HL-60/S4 treated with phorbol 12-myristate 13-acetate at 8.2 ng/mL for 4 days and 3 days (cell line): ENCODE data around the gene G3BP1.
"Not testable (repeated sequence)": the region's sequence is repeated elsewhere in the genome, so short reads cannot be mapped to it uniquely, and the experiment has no call there.

ENCODE experiments used
- in situ Hi-C: fragments of 300-500 bp; cut with MboI; formaldehyde crosslinking; loops from 2 replicates; pipeline ENCODE4 v1.15.0; 2022; ENCODE audit warnings: low sequenced_read_pairs

Gene G3BP1

GRCh38 chr5:151771259-151772028 lies at the start of gene G3BP1:
TSS of gene G3BP1 (plus strand) at chr5:151771954. CDS start at chr5:151786621, 14,667 bp downstream.
- in situ Hi-C loops: no loop called here

DNA sequence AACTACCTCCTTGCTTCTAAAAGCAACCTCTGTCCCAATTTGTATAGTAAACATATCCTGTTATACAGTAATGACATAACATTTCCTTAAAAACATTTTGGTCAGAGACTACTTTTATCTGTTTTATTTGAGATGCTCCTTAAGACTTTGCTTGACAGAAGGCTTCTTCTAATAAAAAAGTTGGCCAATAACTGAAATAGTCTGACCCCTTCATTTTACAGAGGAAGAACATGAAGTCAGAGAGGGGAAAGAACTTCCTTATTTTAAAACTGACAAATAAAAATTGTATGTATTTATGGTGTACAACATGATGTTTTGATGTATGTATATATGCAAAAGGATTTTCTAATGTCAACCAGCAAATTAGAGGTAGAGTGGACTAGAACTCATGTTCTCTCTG lies 49.2 kb upstream of the G3BP1 start:
- in situ Hi-C loops: no loop called here

- in situ Hi-C loops: no loop called here
Observed at GRCh38 chr5:151724360-151724759, 47.4 kb upstream of the G3BP1 start.

- in situ Hi-C loops: not testable (repeated sequence)
Observed at GRCh38 chr5:151729597-151729996, 42.2 kb upstream of the G3BP1 start.

GRCh38 chr5:151730381-151730780 lies 41.4 kb upstream of the G3BP1 start:
- in situ Hi-C loops: no loop called here

DNA sequence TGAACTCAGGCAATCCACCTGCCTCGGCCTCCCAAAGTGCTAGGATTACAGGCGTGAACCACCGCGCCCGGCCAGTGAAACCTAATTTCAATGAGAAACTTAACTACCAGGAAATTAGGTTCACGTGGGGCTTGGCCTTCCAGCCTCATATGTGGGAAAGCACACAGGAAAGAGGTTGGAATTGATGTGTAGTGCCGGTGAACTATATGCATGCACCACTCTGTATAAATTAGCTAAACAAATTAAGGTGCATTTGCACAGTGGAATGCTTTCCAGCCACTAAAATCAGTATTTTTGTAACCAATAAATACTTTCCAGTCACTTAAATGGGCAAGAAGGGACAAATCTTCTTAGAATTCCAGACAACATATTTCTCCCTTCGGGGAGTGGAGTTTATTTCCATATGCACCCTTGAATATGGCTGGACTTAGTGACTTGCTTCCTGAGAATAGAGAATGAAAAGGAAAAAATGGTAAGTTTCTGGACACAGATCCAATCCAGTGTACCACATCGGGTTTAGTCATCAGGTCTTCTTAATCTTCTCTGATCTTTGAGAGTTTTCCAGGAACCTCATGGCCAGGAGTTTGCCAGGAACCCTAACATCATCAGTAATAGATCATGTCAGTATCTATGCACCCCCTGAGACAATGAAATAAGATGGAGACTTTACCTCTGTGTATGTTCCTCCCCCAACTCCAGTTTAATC lies 38.2 kb upstream of the G3BP1 start:
- in situ Hi-C loops: no loop called here

GRCh38 chr5:151734064-151734408 lies 37.7 kb upstream of the G3BP1 start:
- in situ Hi-C loops: no loop called here

DNA sequence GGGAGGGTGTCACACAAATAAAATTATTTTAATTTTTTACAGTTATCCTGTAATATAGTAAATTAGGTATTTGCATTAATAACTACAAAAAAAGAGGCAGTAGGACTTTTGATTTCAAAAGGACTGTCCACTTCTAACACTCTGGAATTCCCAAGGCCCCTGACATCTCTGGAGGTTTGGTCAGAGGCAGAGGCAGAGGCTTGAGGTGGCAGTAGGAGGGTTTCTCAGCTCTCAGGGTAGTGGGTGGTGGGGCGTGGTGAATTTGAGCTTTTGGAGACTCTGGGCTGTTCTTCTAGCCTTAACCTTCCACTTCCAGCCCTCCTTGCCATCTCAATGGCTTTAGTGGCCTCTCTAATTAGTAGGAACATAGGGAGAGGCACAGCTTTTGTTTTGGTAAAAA lies 36.1 kb upstream of the G3BP1 start:
- in situ Hi-C loops: no loop called here

DNA sequence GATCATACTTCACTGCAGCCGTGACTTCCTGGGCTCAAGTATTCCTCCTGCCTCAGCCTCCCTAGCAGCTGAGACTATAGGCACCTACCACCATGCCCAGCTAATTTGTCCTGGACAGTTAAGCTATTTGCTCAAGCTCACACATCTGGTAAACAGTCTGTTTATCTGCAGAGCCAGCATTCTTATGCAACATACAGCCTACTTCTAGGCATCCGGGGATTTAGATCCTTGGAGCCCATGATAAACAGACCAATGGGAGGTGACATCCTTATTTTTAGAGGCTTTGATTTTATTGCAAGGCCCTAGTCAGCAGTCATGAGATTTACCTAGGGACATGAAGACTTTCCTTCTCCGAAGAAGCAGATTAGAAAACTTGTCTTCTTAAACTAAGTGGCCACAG lies 34.3 kb upstream of the G3BP1 start:
- in situ Hi-C loops: no loop called here

DNA sequence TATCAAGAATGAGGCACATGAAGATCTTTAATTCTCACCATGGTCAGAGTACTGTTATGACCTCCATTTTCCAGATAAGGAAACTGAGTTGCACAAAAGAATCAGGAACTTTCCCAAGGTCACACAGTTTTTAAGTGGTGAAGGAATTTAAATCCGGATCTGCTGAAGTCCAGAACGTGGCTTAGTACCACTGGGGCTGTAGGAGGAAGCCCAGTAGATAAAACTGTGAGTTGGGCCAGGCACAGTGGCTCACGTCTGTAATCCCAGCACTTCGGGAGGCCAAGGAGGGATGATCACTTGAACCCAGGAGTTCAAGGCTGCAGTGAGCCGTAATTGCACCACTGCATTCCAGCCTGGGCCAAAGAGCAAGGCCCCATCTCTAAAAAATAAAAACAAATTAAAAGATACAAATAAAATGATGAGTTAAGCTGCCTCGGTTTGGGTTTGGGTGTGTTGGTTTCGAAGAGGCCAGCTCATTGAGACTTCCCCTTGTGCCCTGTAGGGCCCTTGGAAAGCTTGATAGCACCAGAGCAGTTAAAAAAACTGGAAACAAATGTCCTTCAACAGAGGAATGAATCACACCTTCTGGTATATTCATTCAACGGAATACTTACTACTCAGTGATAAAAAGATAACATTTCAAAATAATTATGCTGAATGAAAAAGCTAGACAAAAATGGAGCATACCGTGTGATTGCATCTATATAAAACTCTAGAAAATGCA lies 33.5 kb upstream of the G3BP1 start:
- in situ Hi-C loops: no loop called here

- in situ Hi-C loops: no loop called here
Observed at GRCh38 chr5:151739395-151739794, 32.4 kb upstream of the G3BP1 start.

GRCh38 chr5:151739939-151740335 lies 31.8 kb upstream of the G3BP1 start:
- in situ Hi-C loops: no loop called here

DNA sequence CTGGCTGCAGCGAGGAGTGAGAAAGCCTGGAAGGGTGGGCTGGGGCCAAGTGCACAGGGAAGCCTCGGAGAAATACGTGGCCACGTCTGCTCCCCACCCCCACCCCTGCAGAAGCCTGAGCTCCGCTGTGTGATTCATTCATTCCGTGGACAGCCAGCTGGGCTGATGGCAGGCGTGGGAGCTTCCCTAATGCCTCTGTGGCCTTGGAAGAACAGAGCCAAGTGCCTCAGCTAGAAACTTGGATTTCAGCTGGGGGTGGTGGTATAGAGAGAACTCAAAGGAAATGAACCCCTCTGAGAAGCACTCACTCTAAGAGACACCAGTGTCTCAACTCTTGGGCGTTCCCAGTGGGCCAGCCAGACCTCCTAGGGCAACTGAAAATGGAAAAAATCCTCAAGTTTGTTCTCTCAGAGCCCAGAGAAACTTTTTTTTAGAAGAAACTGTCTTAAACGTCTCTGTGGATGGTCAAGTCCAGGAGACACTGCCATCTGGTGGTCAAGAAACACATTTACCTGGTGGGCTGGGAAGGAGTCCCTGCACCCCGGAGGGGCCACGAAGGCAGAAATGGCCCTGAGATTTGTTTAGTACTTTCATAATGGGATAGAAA lies 31.3 kb upstream of the G3BP1 start:
- in situ Hi-C loops: no loop called here

DNA sequence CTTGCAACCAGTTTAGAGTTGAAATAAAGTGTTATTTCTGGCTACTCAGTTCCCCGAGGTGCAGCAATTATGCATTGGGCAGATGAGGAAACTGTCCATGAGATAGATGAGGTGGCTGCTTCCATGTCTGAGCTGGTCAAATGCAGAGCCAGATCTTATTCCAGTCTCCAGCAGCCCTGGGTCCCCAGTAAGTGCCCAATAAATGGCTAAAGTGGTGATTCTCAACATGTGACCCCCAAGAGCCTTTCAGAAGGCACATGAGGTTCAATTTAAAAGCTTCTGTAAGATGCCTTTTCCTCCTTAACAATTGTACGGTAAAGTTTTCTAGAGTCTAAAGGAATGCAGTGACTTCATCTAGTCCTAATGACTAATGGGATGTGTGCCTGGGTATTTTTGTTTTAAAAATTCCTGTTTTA lies 30.8 kb upstream of the G3BP1 start:
- in situ Hi-C loops: no loop called here

GRCh38 chr5:151741678-151742423 lies 29.9 kb upstream of the G3BP1 start:
- in situ Hi-C loops: no loop called here

- in situ Hi-C loops: no loop called here
Observed at GRCh38 chr5:151742870-151743294, 28.9 kb upstream of the G3BP1 start.

GRCh38 chr5:151743530-151743929 lies 28.2 kb upstream of the G3BP1 start:
- in situ Hi-C loops: no loop called here

- in situ Hi-C loops: no loop called here
Observed at GRCh38 chr5:151745071-151745705, 26.6 kb upstream of the G3BP1 start.

DNA sequence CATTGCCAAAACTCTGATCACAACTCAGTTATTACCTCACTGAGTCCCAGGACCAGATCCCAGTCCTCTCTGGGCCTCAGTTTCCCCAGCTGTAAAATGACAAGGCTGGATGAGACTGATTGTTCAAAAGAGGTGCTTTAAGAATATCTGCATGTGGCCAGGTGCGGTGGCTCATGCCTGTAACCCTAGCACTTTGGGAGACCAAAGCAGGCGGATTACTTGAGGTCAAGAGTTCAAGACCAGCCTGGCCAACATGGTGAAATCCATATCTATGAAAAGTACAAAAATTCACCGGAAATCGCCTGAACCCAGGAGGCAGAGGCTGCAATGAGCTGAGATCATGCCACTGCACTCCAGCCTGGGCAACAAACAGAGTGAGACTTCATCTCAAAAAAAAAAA lies 21.6 kb upstream of the G3BP1 start:
- in situ Hi-C loops: no loop called here

DNA sequence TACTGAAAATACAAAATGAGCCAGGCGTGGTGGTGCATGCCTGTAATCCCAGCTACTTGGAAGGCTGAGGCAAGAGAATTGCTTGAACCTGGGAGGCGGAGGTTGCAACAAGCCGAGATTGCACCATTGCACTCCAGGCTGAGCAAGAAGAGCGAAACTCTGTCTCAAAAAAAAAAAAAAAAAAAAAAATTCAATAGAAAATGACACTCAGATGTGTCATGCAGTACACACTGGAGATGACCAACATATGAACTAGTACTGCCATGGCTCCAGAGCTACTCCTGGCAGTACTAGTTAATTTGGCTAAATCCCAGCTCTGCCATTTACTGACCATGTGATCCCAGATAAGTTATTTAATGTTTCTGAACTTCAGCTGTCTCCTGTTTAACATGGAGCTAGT lies 20.7 kb upstream of the G3BP1 start:
- in situ Hi-C loops: no loop called here
